SK-N-SH treated with all-trans-retinoic acid at 6 μM for 48 hours (cell line): ENCODE measurements around the gene ANKEF1.

Source experiments
- ATAC-seq: fragments of 200-7000 bp; cut with Tn5 transposase; 3 replicates; pipeline ENCODE4 v1.9.1; 2020; ENCODE audit warnings: mild to moderate bottlenecking, moderate library complexity
- ARNTL ChIP-seq: fragments of 450-650 bp; formaldehyde crosslinking; IDR thresholded peaks from 2 replicates; pipeline ENCODE4 v1.5.0; 2020; ENCODE audit warnings: low read depth, mild to moderate bottlenecking, moderate library complexity, borderline replicate concordance
- BACH2 ChIP-seq: fragments of 250-450 bp; sonication (Bioruptor Pico); IDR thresholded peaks from 2 replicates; pipeline ENCODE4 v1.9.0; 2021; ENCODE audit warnings: mild to moderate bottlenecking, borderline replicate concordance
- CSRNP3 ChIP-seq: fragments of 250-450 bp; sonication (Bioruptor Pico); IDR thresholded peaks from 2 replicates; pipeline ENCODE4 v1.5.1; 2021; ENCODE audit warnings: mild to moderate bottlenecking, moderate library complexity
- ESRRG ChIP-seq: fragments of 250-450 bp; sonication (Bioruptor Pico); IDR thresholded peaks from 2 replicates; pipeline ENCODE4 v1.6.1; 2021; ENCODE audit warnings: mild to moderate bottlenecking
- ISL1 ChIP-seq: fragments of 250-450 bp; sonication (Bioruptor Pico); IDR thresholded peaks from 2 replicates; pipeline ENCODE4 v2.1.2; 2022; ENCODE audit warnings: mild to moderate bottlenecking, moderate library complexity
- OSR1 ChIP-seq: fragments of 250-450 bp; sonication (Bioruptor Pico); IDR thresholded peaks from 2 replicates; pipeline ENCODE4 v1.8.0; 2022; ENCODE audit warnings: moderate library complexity, mild to moderate bottlenecking, inconsistent platforms
- POU6F1 ChIP-seq: fragments of 250-450 bp; sonication (Bioruptor Pico); IDR thresholded peaks from 2 replicates; pipeline ENCODE4 v1.8.0; 2021; ENCODE audit warnings: low read depth, mild to moderate bottlenecking, moderate library complexity, borderline replicate concordance
- PPARA ChIP-seq: fragments of 250-450 bp; sonication (Bioruptor Pico); IDR thresholded peaks from 2 replicates; pipeline ENCODE4 v1.5.0; 2020; ENCODE audit warnings: mild to moderate bottlenecking, borderline replicate concordance
- TCF4 ChIP-seq: fragments of 250-450 bp; sonication (Bioruptor Pico); IDR thresholded peaks from 2 replicates; pipeline ENCODE4 v1.8.0; 2021; ENCODE audit warnings: mild to moderate bottlenecking, moderate library complexity, borderline replicate concordance
- TOX ChIP-seq: fragments of 250-450 bp; sonication (Bioruptor Pico); IDR thresholded peaks from 2 replicates; pipeline ENCODE4 v1.8.0; 2021; ENCODE audit warnings: mild to moderate bottlenecking, moderate library complexity, borderline replicate concordance
- TSHZ2 ChIP-seq: fragments of 250-450 bp; sonication (Bioruptor Pico); IDR thresholded peaks from 2 replicates; pipeline ENCODE4 v1.5.0; 2020; ENCODE audit warnings: mild to moderate bottlenecking, moderate library complexity
- ZC3H10 ChIP-seq: fragments of 250-450 bp; sonication (Bioruptor Pico); IDR thresholded peaks from 2 replicates; pipeline ENCODE4 v1.5.1; 2021; ENCODE audit warnings: mild to moderate bottlenecking, moderate library complexity
- ZFP3 ChIP-seq: fragments of 250-450 bp; sonication (Bioruptor Pico); IDR thresholded peaks from 2 replicates; pipeline ENCODE4 v1.5.0; 2020; ENCODE audit warnings: mild to moderate bottlenecking, moderate library complexity
- ZFP30 ChIP-seq: fragments of 450-650 bp; formaldehyde crosslinking; IDR thresholded peaks from 2 replicates; pipeline ENCODE4 v1.5.0; 2022; ENCODE audit warnings: mild to moderate bottlenecking, moderate library complexity
- ZNF565 ChIP-seq: fragments of 450-650 bp; formaldehyde crosslinking; conservative IDR thresholded peaks from 2 replicates; pipeline ENCODE4 v1.5.0; 2020; ENCODE audit warnings: low read depth, mild to moderate bottlenecking, moderate library complexity
- ZNF70 ChIP-seq: fragments of 450-650 bp; formaldehyde crosslinking; IDR thresholded peaks from 2 replicates; pipeline ENCODE4 v1.5.0; 2020; ENCODE audit warnings: mild to moderate bottlenecking, moderate library complexity
- ZNF8 ChIP-seq: fragments of 450-650 bp; formaldehyde crosslinking; IDR thresholded peaks from 2 replicates; pipeline ENCODE4 v1.5.0; 2020; ENCODE audit warnings: mild to moderate bottlenecking, moderate library complexity
- TF ChIP-seq, protein P1 (sequence below): fragments of 250-450 bp; sonication (Bioruptor Pico); IDR thresholded peaks from 2 replicates; pipeline ENCODE4 v1.5.1; 2020; ENCODE audit warnings: low read depth, mild to moderate bottlenecking, moderate library complexity

The ANKEF1 gene

GRCh38 chr20:10034717-10035571 lies at the start of gene ANKEF1:
ANKEF1 (plus strand) TSS chr20:10034987; CDS start chr20:10038302, 3,315 bp downstream.
- peak; percentile 99 for ATAC-seq

GRCh38 chr20:9985281-9985680 lies 49.5 kb upstream of the ANKEF1 start:
- no peak for ATAC-seq
- TF ChIP-seq ZFP3 (CRISPR knock-in tag) = no peak
- no peak; the same call in none of the 2 replicates for TF ChIP-seq ZC3H10 (CRISPR knock-in tag)
- TF ChIP-seq, protein P1, sequence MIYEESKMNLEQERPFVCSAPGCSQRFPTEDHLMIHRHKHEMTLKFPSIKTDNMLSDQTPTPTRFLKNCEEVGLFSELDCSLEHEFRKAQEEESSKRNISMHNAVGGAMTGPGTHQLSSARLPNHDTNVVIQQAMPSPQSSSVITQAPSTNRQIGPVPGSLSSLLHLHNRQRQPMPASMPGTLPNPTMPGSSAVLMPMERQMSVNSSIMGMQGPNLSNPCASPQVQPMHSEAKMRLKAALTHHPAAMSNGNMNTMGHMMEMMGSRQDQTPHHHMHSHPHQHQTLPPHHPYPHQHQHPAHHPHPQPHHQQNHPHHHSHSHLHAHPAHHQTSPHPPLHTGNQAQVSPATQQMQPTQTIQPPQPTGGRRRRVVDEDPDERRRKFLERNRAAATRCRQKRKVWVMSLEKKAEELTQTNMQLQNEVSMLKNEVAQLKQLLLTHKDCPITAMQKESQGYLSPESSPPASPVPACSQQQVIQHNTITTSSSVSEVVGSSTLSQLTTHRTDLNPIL (CRISPR knock-in tag) = no peak
- peak; percentile 91 for TF ChIP-seq ISL1 (CRISPR knock-in tag)
- peak; percentile 57; the same call in 1 of the 2 replicates for TF ChIP-seq TOX (CRISPR knock-in tag)
- peak; percentile 73; the same call in 1 of the 2 replicates for TF ChIP-seq POU6F1 (CRISPR knock-in tag)

More at GRCh38 chr20:10034717-10035571, at the start of gene ANKEF1:
- TF ChIP-seq ZFP3 (CRISPR knock-in tag) (0 out of 2 replicates have a peak, but pooled peaks have one; percentile 22), OSR1 (no peak), ZC3H10 (CRISPR knock-in tag) (no peak), ISL1 (CRISPR knock-in tag) (no peak)
- TF ChIP-seq, all 23 proteins: peak for 1

DNA sequence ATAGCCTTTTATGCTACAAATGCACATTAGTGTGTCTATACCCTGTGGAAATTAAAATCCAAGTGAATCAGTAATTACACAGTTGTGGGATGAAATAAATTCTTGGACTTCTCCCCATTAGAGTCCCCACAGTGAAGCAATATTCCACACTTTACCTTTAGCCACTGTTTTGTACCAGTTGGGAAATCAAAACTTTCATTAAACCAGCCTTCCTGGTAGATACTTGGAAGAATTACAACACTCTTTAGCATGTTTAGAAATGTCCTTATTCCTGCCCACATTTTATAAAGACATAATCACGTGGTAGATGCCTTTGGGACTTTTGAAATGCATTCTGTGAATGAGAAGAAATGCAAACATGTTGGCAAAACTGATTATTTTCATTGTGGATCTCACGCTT lies 49.0 kb upstream of the ANKEF1 start:
- ATAC-seq = no peak
- TF ChIP-seq ZNF70 (CRISPR knock-in tag) = no peak
- no peak for TF ChIP-seq TSHZ2 (CRISPR knock-in tag)
- TF ChIP-seq, protein P1 (CRISPR knock-in tag) = no peak

DNA sequence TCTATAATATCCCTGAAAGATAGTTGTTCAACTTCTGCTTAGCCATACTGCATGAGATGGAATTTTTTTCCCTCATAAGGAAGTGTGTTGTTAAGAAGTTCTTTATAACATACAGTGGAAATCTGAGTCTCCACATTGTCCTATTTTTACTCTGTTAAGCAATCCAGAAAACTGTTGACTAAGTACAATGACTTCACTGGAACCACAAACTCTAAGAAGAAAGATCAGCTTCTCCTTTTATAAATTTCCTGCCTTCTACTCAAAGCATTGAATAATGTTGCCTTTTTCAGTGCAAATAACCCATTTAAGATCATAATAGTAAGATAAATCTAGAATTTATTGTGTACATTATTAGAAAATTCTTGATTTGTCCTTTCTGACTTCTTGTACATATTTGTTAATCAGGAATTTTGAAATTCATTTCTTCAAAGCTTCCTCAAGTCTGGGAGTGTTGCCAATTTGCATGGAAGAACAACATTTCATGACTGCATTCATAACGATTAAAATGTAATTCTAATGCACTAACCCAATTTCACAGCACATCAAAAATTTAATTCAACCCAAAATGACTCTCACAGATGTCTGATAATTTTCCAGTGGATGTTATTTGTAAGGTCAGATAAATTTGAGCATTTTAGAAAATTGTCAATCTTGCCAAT lies 45.6 kb upstream of the ANKEF1 start:
- ATAC-seq = peak; percentile 57; the same call in 2 of the 3 replicates
- TF ChIP-seq TOX (CRISPR knock-in tag) = no peak
- TF ChIP-seq PPARA (CRISPR knock-in tag) = no peak
- peak; percentile 89 for TF ChIP-seq ISL1 (CRISPR knock-in tag)
- TF ChIP-seq BACH2 (CRISPR knock-in tag) = no peak
- TF ChIP-seq ZNF565 (CRISPR knock-in tag) = no peak
- no peak for TF ChIP-seq ZNF8 (CRISPR knock-in tag)
- 0 out of 2 replicates have a peak, but pooled peaks have one; percentile 18 for TF ChIP-seq TCF4 (CRISPR knock-in tag)
- TF ChIP-seq ARNTL = no peak
- no peak for TF ChIP-seq OSR1
- TF ChIP-seq POU6F1 (CRISPR knock-in tag) = no peak
- TF ChIP-seq ZFP30 (CRISPR knock-in tag) = no peak
- TF ChIP-seq ESRRG (CRISPR knock-in tag) = no peak
- TF ChIP-seq TSHZ2 (CRISPR knock-in tag) = no peak
- TF ChIP-seq CSRNP3 (CRISPR knock-in tag) = no peak
- TF ChIP-seq ZC3H10 (CRISPR knock-in tag) = no peak
